IMR-90 (cell line): Measurements from ENCODE around the gene ZCCHC7. TPM values are rescaled to one million over a fixed set of nuclear protein-coding genes. Genes with fewer than 3 reads are reported as not detected.

Source experiments
- ATAC-seq: fragments of 200-7000 bp; cut with Tn5 transposase; 2 replicates; pipeline ENCODE4 v1.9.1; 2020; ENCODE audit warnings: low read depth, mild to moderate bottlenecking, moderate library complexity
- BruUV-seq: library from RNA; stranded (reverse); fragments of 400-500 nt; replicated peaks from 2 replicates; lab custom pipeline; 2021; lab: Mats Ljungman, UMichigan
- CTCF ChIA-PET: fragments of 300-600 bp; formaldehyde crosslinking; extraction: SDS; loops from one replicate; lab custom pipeline; 2021; ENCODE audit warnings: antibody characterized with exemption; lab: Yijun Ruan, JAX
- POLR2A ChIA-PET: fragments of 300-600 bp; sonication (Branson Sonifier 250); formaldehyde crosslinking; loops from one replicate; lab custom pipeline; 2022; ENCODE audit warnings: antibody characterized with exemption; ENCODE audit not compliant: unreplicated experiment; lab: Charles Lee
- DNase-seq: peaks from one replicate; pipeline ENCODE4 v3.0.0; 2013
- H2AFZ ChIP-seq: replicated peaks from 2 replicates; pipeline ENCODE3; 2013; ENCODE audit warnings: low read length, mild to moderate bottlenecking; ENCODE audit not compliant: poor library complexity
- H2AK5ac ChIP-seq: 2 replicates; pipeline ENCODE4 v1.6.1; 2013; ENCODE audit warnings: low read depth, low read length, inconsistent platforms
- H2AK9ac ChIP-seq: replicated peaks from 2 replicates; pipeline ENCODE3; 2013; ENCODE audit warnings: mild to moderate bottlenecking, low read depth, low read length, moderate library complexity; ENCODE audit not compliant: poor library complexity
- H2BK120ac ChIP-seq: 2 replicates; pipeline ENCODE4 v1.6.1; 2013; ENCODE audit warnings: low read depth, low read length, inconsistent platforms
- H2BK15ac ChIP-seq: 3 replicates; pipeline ENCODE4 v1.6.1; 2013; ENCODE audit warnings: low read depth, low read length, inconsistent platforms
- H2BK20ac ChIP-seq: 2 replicates; pipeline ENCODE4 v1.6.1; 2013; ENCODE audit warnings: low read depth, mild to moderate bottlenecking, inconsistent platforms, low read length, moderate library complexity
- H2BK5ac ChIP-seq: 2 replicates; pipeline ENCODE4 v1.6.1; 2013; ENCODE audit warnings: mild to moderate bottlenecking, low read depth, low read length, inconsistent platforms; ENCODE audit not compliant: poor library complexity, severe bottlenecking
- H3K14ac ChIP-seq: replicated peaks from 2 replicates; pipeline ENCODE4 v1.6.1; 2013; ENCODE audit warnings: low read depth, low read length, inconsistent platforms
- H3K18ac ChIP-seq: 2 replicates; pipeline ENCODE4 v1.6.1; 2013; ENCODE audit warnings: low read depth, low read length, control low read depth
- H3K23ac ChIP-seq: 2 replicates; pipeline ENCODE4 v1.6.1; 2013; ENCODE audit warnings: low read depth, low read length, inconsistent platforms
- H3K27ac ChIP-seq: 2 replicates; pipeline ENCODE4 v1.5.1; 2013; ENCODE audit warnings: mild to moderate bottlenecking, control low read depth, low read length; ENCODE audit not compliant: insufficient read depth
- H3K27me3 ChIP-seq: 2 replicates; pipeline ENCODE4 v1.6.1; 2013; ENCODE audit warnings: low read length; ENCODE audit not compliant: control insufficient read depth, insufficient read depth
- H3K36me3 ChIP-seq: 2 replicates; pipeline ENCODE4 v1.6.1; 2013; ENCODE audit warnings: low read length, mixed read lengths; ENCODE audit not compliant: control insufficient read depth, insufficient read depth
- H3K4ac ChIP-seq: 2 replicates; pipeline ENCODE4 v1.6.1; 2013; ENCODE audit warnings: low read depth, low read length, inconsistent platforms
- H3K4me1 ChIP-seq: 2 replicates; pipeline ENCODE4 v1.6.1; 2013; ENCODE audit warnings: low read length, mixed read lengths; ENCODE audit not compliant: control insufficient read depth, insufficient read depth
- H3K4me2 ChIP-seq: 2 replicates; pipeline ENCODE4 v1.6.1; 2013; ENCODE audit warnings: low read depth, mild to moderate bottlenecking, control low read depth, low read length, moderate library complexity
- H3K4me3 ChIP-seq: 2 replicates; pipeline ENCODE4 v1.5.1; 2013; ENCODE audit warnings: low read depth, mild to moderate bottlenecking, control low read depth, low read length, moderate library complexity; ENCODE audit not compliant: insufficient read depth
- H3K56ac ChIP-seq: 2 replicates; pipeline ENCODE4 v1.6.1; 2013; ENCODE audit warnings: low read length, inconsistent platforms; ENCODE audit not compliant: insufficient read depth; ENCODE audit errors: extremely low read depth
- H3K79me1 ChIP-seq, 2 experiments: 2 replicates each; pipeline ENCODE4 v1.6.1; 2013; ENCODE audit warnings: low read length in 2 of 2, inconsistent platforms in 1 of 2, low read depth in 1 of 2
- H3K9ac ChIP-seq: 2 replicates; pipeline ENCODE4 v1.6.1; 2013; ENCODE audit warnings: low read depth, low read length, control low read depth
- H3K9me1 ChIP-seq: 2 replicates; pipeline ENCODE4 v1.6.1; 2013; ENCODE audit warnings: low read length, inconsistent platforms; ENCODE audit not compliant: insufficient read depth
- H3K9me3 ChIP-seq: 2 replicates; pipeline ENCODE4 v1.6.1; 2013; ENCODE audit warnings: low read length; ENCODE audit not compliant: control insufficient read depth, insufficient read depth
- H4K20me1 ChIP-seq: 2 replicates; pipeline ENCODE4 v1.6.1; 2013; ENCODE audit warnings: low read length, inconsistent platforms; ENCODE audit not compliant: insufficient read depth
- H4K5ac ChIP-seq: 2 replicates; pipeline ENCODE4 v1.6.1; 2013; ENCODE audit warnings: mild to moderate bottlenecking, low read depth, low read length, control low read depth
- H4K8ac ChIP-seq, 2 experiments: 2 replicates each; pipeline ENCODE4 v1.6.1; 2013; ENCODE audit warnings: low read depth in 2 of 2, low read length in 2 of 2, control low read depth in 1 of 2, inconsistent platforms in 1 of 2
- H4K91ac ChIP-seq: 2 replicates; pipeline ENCODE4 v1.6.1; 2013; ENCODE audit warnings: low read depth, low read length, inconsistent platforms; ENCODE audit not compliant: insufficient read depth
- MAZ ChIP-seq: IDR thresholded peaks from 2 replicates; pipeline ENCODE4 v1.6.1; 2012; ENCODE audit warnings: low read depth, mild to moderate bottlenecking, low read length, improper control_type of control experiment, moderate library complexity, borderline replicate concordance
- NFE2L2 ChIP-seq: fragments of 150-350 bp; IDR thresholded peaks from 2 replicates; pipeline ENCODE4 v1.6.1; 2016; ENCODE audit warnings: low read depth, mild to moderate bottlenecking, low read length
- WGBS, 2 experiments: methylation state at CpG; one replicate each; pipeline versions ENCODE4 v1.1.5 to v1.1.7; 2013; ENCODE audit warnings: missing lambda C conversion rate in 2 of 2; ENCODE audit not compliant: insufficient read length in 1 of 2; ENCODE audit errors: extremely low coverage in 2 of 2; 5-methylcytosine and 5-hydroxymethylcytosine counted together
- dilution Hi-C: fragments of 300-500 bp; cut with HindIII; formaldehyde crosslinking; loops from one replicate; pipeline ENCODE4 v1.14.3; 2018; ENCODE audit warnings: low sequenced_read_pairs; ENCODE audit not compliant: unreplicated experiment
- in situ Hi-C: fragments of 300-500 bp; cut with MboI; formaldehyde crosslinking; loops from 3 replicates; pipeline ENCODE4 v1.14.3; 2019; ENCODE audit warnings: low sequenced_read_pairs, inconsistent platforms, mixed read lengths
- intact Hi-C: fragments of 100-400 bp; cut with micrococcal nuclease; formaldehyde crosslinking; loops from 2 replicates; pipeline ENCODE4 v1.10.0; 2022
- polyA plus RNA-seq, 3 experiments: library from polyadenylated mRNA; depleted of rRNA; stranded (reverse); fragments of >200 nt; gene quantifications; 2 replicates each; pipeline ENCODE4 v1.2.3, GENCODE V29; 2012; ENCODE audit warnings: low replicate concordance in 1 of 3
- total RNA-seq: library from RNA; depleted of rRNA; stranded (reverse); fragments of >200 nt; gene quantifications from 2 replicates; pipeline ENCODE4 v1.2.3, GENCODE V29; 2012
- TF ChIP-seq, protein P1 (sequence below): fragments of 150-350 bp; IDR thresholded peaks from 2 replicates; pipeline ENCODE4 v1.6.1; 2016; ENCODE audit warnings: low read depth, mild to moderate bottlenecking, low read length, moderate library complexity, borderline replicate concordance

Gene ZCCHC7
- total and polyA plus RNA-seq, 2 of the 4 experiments (the other 2 are of a cell fraction), result 13.6 to 28.7 TPM

DNA sequence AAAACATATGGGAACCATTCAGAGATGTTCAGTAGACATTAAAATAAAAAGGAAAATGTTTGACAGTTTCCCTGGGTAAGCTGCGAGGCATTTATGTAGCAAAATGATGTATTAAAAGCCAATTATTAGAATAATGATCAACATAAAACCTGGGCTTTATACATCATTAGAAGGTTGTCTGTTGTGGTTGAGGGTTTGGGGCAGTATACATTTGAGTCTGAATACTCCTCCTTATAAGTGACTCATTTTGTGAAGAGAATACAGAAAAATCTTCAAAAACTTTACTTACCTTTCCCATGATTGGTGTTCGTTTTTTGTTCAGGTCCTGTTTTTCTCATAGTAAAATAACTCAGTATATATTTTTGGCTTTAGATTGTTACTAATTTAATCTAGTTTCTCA, 119.5 kb downstream of the ZCCHC7 start:
- Histone ChIP-seq H4K5ac (no peak overlapping the region), H3K27ac (no peak overlapping the region), H3K56ac (no peak overlapping the region), H3K9me3 (no peaks in the 10 kb centered on the region), H4K20me1 (no peaks in the 10 kb centered on the region; the same call in 1 of the 2 replicates), H4K8ac (no peak overlapping the region), H3K79me1 (peaks cover 5 to 10% of the 10 kb centered on the region in 2 experiments; a peak in 3 of 4 replicates), H3K9ac (no peak overlapping the region), H3K14ac (no peak overlapping the region), H2BK120ac (no peak overlapping the region), H3K9me1 (no peaks in the 10 kb centered on the region; the same call in 1 of the 2 replicates), H2AK5ac (no peak overlapping the region), H3K4ac (no peak overlapping the region), H3K36me3 (no peaks in the 10 kb centered on the region), H3K23ac (no peak overlapping the region), H2AK9ac (no peak overlapping the region), H3K27me3 (no peaks in the 10 kb centered on the region), H3K4me2 (no peak overlapping the region), H2BK20ac (no peak overlapping the region), H3K4me3 (no peak overlapping the region), H2BK5ac (no peak overlapping the region), H3K18ac (no peak overlapping the region), H4K91ac (no peak overlapping the region), H3K4me1 (0 out of 2 replicates have a peak, but pooled peaks cover 2% of the 10 kb centered on the region), H2AFZ (no peak overlapping the region), H2BK15ac (no peak overlapping the region)
- TF ChIP-seq MAZ (no peak), NFE2L2 (no peak)
- TF ChIP-seq, protein P1, sequence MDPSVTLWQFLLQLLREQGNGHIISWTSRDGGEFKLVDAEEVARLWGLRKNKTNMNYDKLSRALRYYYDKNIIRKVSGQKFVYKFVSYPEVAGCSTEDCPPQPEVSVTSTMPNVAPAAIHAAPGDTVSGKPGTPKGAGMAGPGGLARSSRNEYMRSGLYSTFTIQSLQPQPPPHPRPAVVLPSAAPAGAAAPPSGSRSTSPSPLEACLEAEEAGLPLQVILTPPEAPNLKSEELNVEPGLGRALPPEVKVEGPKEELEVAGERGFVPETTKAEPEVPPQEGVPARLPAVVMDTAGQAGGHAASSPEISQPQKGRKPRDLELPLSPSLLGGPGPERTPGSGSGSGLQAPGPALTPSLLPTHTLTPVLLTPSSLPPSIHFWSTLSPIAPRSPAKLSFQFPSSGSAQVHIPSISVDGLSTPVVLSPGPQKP, result no peak
- in situ Hi-C loops, result no loop called here
- no CpG with 5 or more reads among the region's 2 CpGs for WGBS, 2 experiments
- POLR2A ChIA-PET, result no interaction called here
- intact Hi-C loops, result loop anchor here (10.0 kb wide), 2 partner anchors 55 to 115 kb away; partner anchors contain the start of gene ZCCHC7
- BruUV-seq, result no TSS peak
- dilution Hi-C loops, result no loop called here
- ATAC-seq (no peak), DNase-seq (no peak)
- CTCF ChIA-PET, result no interaction called here
